Tibial nerve (tissue), 4 donors: ENCODE measurements around the gene UGGT1. TPM values are rescaled to one million over a fixed set of nuclear protein-coding genes. Genes with fewer than 3 reads are reported as not detected.

Experiments used
- DNase-seq, 2 donors: peaks; one replicate each; pipeline ENCODE4 v3.0.0-alpha.2; 2019; ENCODE audit warnings: low spot score in 2 of 2
- H3K27ac ChIP-seq, 4 donors: fragments of 200-600 bp; sonication (generic) in 3 of 4; one replicate each; pipeline ENCODE4 v1.5.1; 2017 to 2019; ENCODE audit warnings: mild to moderate bottlenecking in 1 of 4
- H3K27me3 ChIP-seq, 2 donors: fragments of 200-600 bp; sonication (generic) in 1 of 2; one replicate each; pipeline versions ENCODE4 v1.5.1 to v1.6.0; 2017 to 2019
- H3K36me3 ChIP-seq, 3 donors: fragments of 200-600 bp; sonication (generic); one replicate each; pipeline ENCODE4 v1.5.1; 2018 to 2019
- H3K4me1 ChIP-seq, 4 donors: fragments of 200-600 bp; sonication (generic) in 3 of 4; one replicate each; pipeline ENCODE4 v1.5.1; 2017 to 2019
- H3K4me3 ChIP-seq, 4 donors: fragments of 200-600 bp; sonication (generic) in 3 of 4; one replicate each; pipeline ENCODE4 v1.5.1; 2017 to 2019; ENCODE audit warnings: mild to moderate bottlenecking in 1 of 4, moderate library complexity in 1 of 4
- H3K9me3 ChIP-seq, 4 donors: fragments of 200-600 bp; sonication (generic) in 3 of 4; one replicate each; pipeline ENCODE4 v1.5.1; 2017 to 2019
- CTCF ChIP-seq, 5 experiments: fragments of 200-600 bp in 3 of 5; fragments of 450-650 bp in 2 of 5; sonication (generic) in 3 of 5; IDR thresholded peaks; one replicate each; pipeline ENCODE4 v1.5.1; 2016 to 2019; ENCODE audit warnings: antibody characterized with exemption in 5 of 5, mild to moderate bottlenecking in 3 of 5, moderate library complexity in 2 of 5
- EP300 ChIP-seq, 2 donors: sonication (generic); formaldehyde crosslinking; IDR thresholded peaks; one replicate each; pipeline ENCODE4 v1.6.1; 2017; ENCODE audit warnings: antibody characterized with exemption in 2 of 2, mild to moderate bottlenecking in 1 of 2
- POLR2A ChIP-seq, 2 donors: fragments of 450-650 bp; IDR thresholded peaks; one replicate each; pipeline ENCODE4 v1.6.1; 2017; ENCODE audit warnings: antibody characterized with exemption in 2 of 2, mild to moderate bottlenecking in 2 of 2, moderate library complexity in 2 of 2
- WGBS, 2 donors: methylation state at CpG; one replicate each; pipeline ENCODE4 v1.1.5; 2018; 5-methylcytosine and 5-hydroxymethylcytosine counted together
- total RNA-seq, 4 donors: library from RNA; depleted of rRNA; stranded (reverse); fragments of >200 nt; gene quantifications; one replicate each; pipeline ENCODE4 v1.1.0, GENCODE V29; 2016

The UGGT1 gene
- total RNA-seq, 4 donors from 2014 or later, result 57.1 to 92.7 (median 66.2) TPM

GRCh38 chr2:128159437-128159836, 68.4 kb downstream of the UGGT1 start:
- H3K9me3 ChIP-seq, result no peaks in the 10 kb centered on the region
- DNase-seq, result no peak
- H3K27ac ChIP-seq, result no peak overlapping the region
- peaks cover 0 to 91% (median 5%) of the 10 kb centered on the region in 3 donors for H3K36me3 ChIP-seq
- WGBS, 2 donors, result 83 to 90% methylated on average over 7 of the region's 7 CpGs
- no peak overlapping the region for H3K4me3 ChIP-seq
- no peak for TF ChIP-seq CTCF (IDR thresholded peaks at IDR 0.05)
- TF ChIP-seq EP300 (IDR thresholded peaks at IDR 0.05), result no peak
- TF ChIP-seq POLR2A (IDR thresholded peaks at IDR 0.05), result no peak
- no peaks in the 10 kb centered on the region for H3K27me3 ChIP-seq
- no peaks in the 10 kb centered on the region for H3K4me1 ChIP-seq

GRCh38 chr2:128160616-128161275, 69.7 kb downstream of the UGGT1 start:
- TF ChIP-seq POLR2A (IDR thresholded peaks at IDR 0.05) (no peak), EP300 (IDR thresholded peaks at IDR 0.05) (no peak), CTCF (IDR thresholded peaks at IDR 0.05) (no peak)
- Histone ChIP-seq H3K9me3 (no peaks in the 10 kb centered on the region), H3K4me3 (no peak overlapping the region), H3K27me3 (no peaks in the 10 kb centered on the region), H3K27ac (no peak overlapping the region), H3K36me3 (peaks cover 0 to 92% (median 5%) of the 10 kb centered on the region in 3 donors), H3K4me1 (no peaks in the 10 kb centered on the region)
- 92 to 93% methylated on average over 9 of the region's 9 CpGs for WGBS, 2 donors
- no peak for DNase-seq

GRCh38 chr2:128162266-128162665, 71.3 kb downstream of the UGGT1 start:
- TF ChIP-seq EP300 (IDR thresholded peaks at IDR 0.05), result no peak
- TF ChIP-seq CTCF (IDR thresholded peaks at IDR 0.05), result no peak
- TF ChIP-seq POLR2A (IDR thresholded peaks at IDR 0.05), result no peak
- Histone ChIP-seq H3K9me3 (no peaks in the 10 kb centered on the region), H3K36me3 (peaks cover 0 to 92% (median 5%) of the 10 kb centered on the region in 3 donors), H3K27me3 (no peaks in the 10 kb centered on the region), H3K4me1 (no peaks in the 10 kb centered on the region), H3K27ac (no peak overlapping the region), H3K4me3 (no peak overlapping the region)
- 95 to 96% methylated on average over 2 of the region's 2 CpGs for WGBS, 2 donors
- no peak for DNase-seq

- TF ChIP-seq CTCF (IDR thresholded peaks at IDR 0.05), result no peak
- no peak for TF ChIP-seq POLR2A (IDR thresholded peaks at IDR 0.05)
- no peak for TF ChIP-seq EP300 (IDR thresholded peaks at IDR 0.05)
- H3K27ac ChIP-seq, result no peak overlapping the region
- no peak overlapping the region for H3K4me3 ChIP-seq
- peaks cover 0 to 88% (median 5%) of the 10 kb centered on the region in 3 donors for H3K36me3 ChIP-seq
- no peaks in the 10 kb centered on the region for H3K4me1 ChIP-seq
- DNase-seq, result no peak
- 89 to 91% methylated on average over 2 of the region's 2 CpGs for WGBS, 2 donors
- H3K27me3 ChIP-seq, result no peaks in the 10 kb centered on the region
- H3K9me3 ChIP-seq, result no peaks in the 10 kb centered on the region
Measured at GRCh38 chr2:128164311-128164710, 73.3 kb downstream of the UGGT1 start.

GRCh38 chr2:128166746-128167353, 75.8 kb downstream of the UGGT1 start:
- Histone ChIP-seq H3K27ac (no peak overlapping the region), H3K9me3 (no peaks in the 10 kb centered on the region), H3K4me1 (no peaks in the 10 kb centered on the region), H3K27me3 (no peaks in the 10 kb centered on the region), H3K36me3 (peaks cover 0 to 85% (median 6%) of the 10 kb centered on the region in 3 donors), H3K4me3 (no peak overlapping the region)
- 88 to 94% methylated on average over 4 of the region's 4 CpGs for WGBS, 2 donors
- no peak for TF ChIP-seq CTCF (IDR thresholded peaks at IDR 0.05)
- no peak for TF ChIP-seq POLR2A (IDR thresholded peaks at IDR 0.05)
- no peak for TF ChIP-seq EP300 (IDR thresholded peaks at IDR 0.05)
- DNase-seq, result no peak
